Activated naive CD8-positive, alpha-beta T cell treated with anti-CD3 and anti-CD28 coated beads, Interleukin-2, amount 10 ng/mL, durations not matched to agents 7 days and 5 days (primary cell): ENCODE data around the gene TREX2. TPM values are rescaled to one million over a fixed set of nuclear protein-coding genes. Genes with fewer than 3 reads are reported as not detected.

Source experiments
- ATAC-seq: fragments of 150-1000 bp; cut with Tn5 transposase; one replicate; pipeline ENCODE4 v1.10.0; 2021; ENCODE audit warnings: low read depth, moderate library complexity
- POLR2A ChIA-PET: fragments of 350-600 bp; sonication (Branson Sonifier 250); formaldehyde crosslinking; loops from one replicate; lab custom pipeline; 2021; ENCODE audit warnings: antibody characterized with exemption; lab: Charles Lee
- DNase-seq: peaks from one replicate; pipeline ENCODE4 v3.0.0; 2021
- H3K27ac Mint-ChIP-seq: one replicate; pipeline ENCODE4 v1.8.0; 2022; ENCODE audit warnings: mild to moderate bottlenecking, mixed read lengths
- H3K27me3 Mint-ChIP-seq: one replicate; pipeline ENCODE4 v1.8.0; 2022; ENCODE audit warnings: mild to moderate bottlenecking, moderate library complexity, mixed read lengths
- H3K36me3 Mint-ChIP-seq: one replicate; pipeline ENCODE4 v1.8.0; 2021; ENCODE audit warnings: mild to moderate bottlenecking, mixed read lengths
- H3K4me1 Mint-ChIP-seq: one replicate; pipeline ENCODE4 v1.8.0; 2021; ENCODE audit warnings: mixed read lengths
- H3K4me3 Mint-ChIP-seq: one replicate; pipeline ENCODE4 v1.8.0; 2022; ENCODE audit warnings: mild to moderate bottlenecking, moderate library complexity, mixed read lengths
- H3K9me3 Mint-ChIP-seq: one replicate; pipeline ENCODE4 v1.8.0; 2021; ENCODE audit warnings: mixed read lengths
- total RNA-seq, 2 experiments: library from RNA; stranded (reverse); gene quantifications; one replicate each; pipeline ENCODE4 v1.2.3, GENCODE V29; 2021

The TREX2 gene
- total RNA-seq, 2 experiments from 2014 or later = 2.2 to 3.1 TPM

- Mint-ChIP-seq H3K9me3 (no peaks in the 10 kb centered on the region), H3K4me3 (no peak overlapping the region), H3K4me1 (no peaks in the 10 kb centered on the region), H3K36me3 (no peaks in the 10 kb centered on the region), H3K27ac (no peak overlapping the region), H3K27me3 (no peaks in the 10 kb centered on the region)
- DNase-seq (no peak), ATAC-seq (no peak)
- POLR2A ChIA-PET = no interaction called here
These were observed 11.4 kb upstream of the TREX2 start for GRCh38 chrX:153457136-153457825.

- DNase-seq (no peak), ATAC-seq (no peak)
- H3K4me3 Mint-ChIP-seq = no peak overlapping the region
- POLR2A ChIA-PET = no interaction called here
- no peak overlapping the region for H3K27ac Mint-ChIP-seq
- no peaks in the 10 kb centered on the region for H3K4me1 Mint-ChIP-seq
- H3K36me3 Mint-ChIP-seq = no peaks in the 10 kb centered on the region
- no peaks in the 10 kb centered on the region for H3K9me3 Mint-ChIP-seq
- H3K27me3 Mint-ChIP-seq = no peaks in the 10 kb centered on the region
These were observed 10.8 kb upstream of the TREX2 start for GRCh38 chrX:153456704-153457103.

GRCh38 chrX:153456161-153456560 lies 10.3 kb upstream of the TREX2 start:
- H3K4me1 Mint-ChIP-seq = no peaks in the 10 kb centered on the region
- no peaks in the 10 kb centered on the region for H3K36me3 Mint-ChIP-seq
- ATAC-seq = no peak
- no peaks in the 10 kb centered on the region for H3K9me3 Mint-ChIP-seq
- POLR2A ChIA-PET = no interaction called here
- H3K27me3 Mint-ChIP-seq = no peaks in the 10 kb centered on the region
- DNase-seq = no peak
- H3K27ac Mint-ChIP-seq = no peak overlapping the region
- no peak overlapping the region for H3K4me3 Mint-ChIP-seq

DNA sequence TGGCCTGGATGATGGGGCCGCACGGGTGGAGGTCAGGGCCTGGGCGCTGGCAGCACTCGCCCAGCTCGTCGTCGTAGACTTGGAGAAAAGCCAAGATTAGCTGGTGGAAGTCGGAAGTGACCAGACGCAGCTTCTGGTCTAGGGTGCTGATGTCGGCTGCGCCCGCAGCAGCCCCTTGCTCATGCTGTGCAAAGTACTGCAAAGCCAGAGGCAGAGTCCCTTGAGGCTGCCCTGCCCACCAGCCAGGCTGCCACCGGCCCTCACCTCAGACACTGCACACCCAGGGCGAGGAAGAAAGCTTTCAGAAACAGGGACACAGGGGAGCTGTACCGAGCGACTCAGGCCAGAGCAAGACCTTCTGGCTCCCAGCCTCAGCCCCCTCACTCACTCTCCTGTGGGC lies 9.7 kb upstream of the TREX2 start:
- H3K27me3 Mint-ChIP-seq = no peaks in the 10 kb centered on the region

GRCh38 chrX:153454901-153455550 lies 9.2 kb upstream of the TREX2 start:
- Mint-ChIP-seq H3K27me3 (no peaks in the 10 kb centered on the region), H3K27ac (no peak overlapping the region), H3K9me3 (no peaks in the 10 kb centered on the region), H3K4me1 (no peaks in the 10 kb centered on the region), H3K36me3 (no peaks in the 10 kb centered on the region), H3K4me3 (no peak overlapping the region)
- DNase-seq = no peak
- POLR2A ChIA-PET = no interaction called here
- no peak for ATAC-seq

More for the DNA sequence above, 9.7 kb upstream of the TREX2 start:
- H3K9me3 Mint-ChIP-seq = no peaks in the 10 kb centered on the region
- no peak overlapping the region for H3K4me3 Mint-ChIP-seq
- DNase-seq (no peak), ATAC-seq (no peak)
- no peaks in the 10 kb centered on the region for H3K36me3 Mint-ChIP-seq
- POLR2A ChIA-PET = no interaction called here
- H3K4me1 Mint-ChIP-seq = no peaks in the 10 kb centered on the region
- H3K27ac Mint-ChIP-seq = no peak overlapping the region

GRCh38 chrX:153450949-153451277 lies 5.1 kb upstream of the TREX2 start:
- no peak overlapping the region for H3K27ac Mint-ChIP-seq

DNA sequence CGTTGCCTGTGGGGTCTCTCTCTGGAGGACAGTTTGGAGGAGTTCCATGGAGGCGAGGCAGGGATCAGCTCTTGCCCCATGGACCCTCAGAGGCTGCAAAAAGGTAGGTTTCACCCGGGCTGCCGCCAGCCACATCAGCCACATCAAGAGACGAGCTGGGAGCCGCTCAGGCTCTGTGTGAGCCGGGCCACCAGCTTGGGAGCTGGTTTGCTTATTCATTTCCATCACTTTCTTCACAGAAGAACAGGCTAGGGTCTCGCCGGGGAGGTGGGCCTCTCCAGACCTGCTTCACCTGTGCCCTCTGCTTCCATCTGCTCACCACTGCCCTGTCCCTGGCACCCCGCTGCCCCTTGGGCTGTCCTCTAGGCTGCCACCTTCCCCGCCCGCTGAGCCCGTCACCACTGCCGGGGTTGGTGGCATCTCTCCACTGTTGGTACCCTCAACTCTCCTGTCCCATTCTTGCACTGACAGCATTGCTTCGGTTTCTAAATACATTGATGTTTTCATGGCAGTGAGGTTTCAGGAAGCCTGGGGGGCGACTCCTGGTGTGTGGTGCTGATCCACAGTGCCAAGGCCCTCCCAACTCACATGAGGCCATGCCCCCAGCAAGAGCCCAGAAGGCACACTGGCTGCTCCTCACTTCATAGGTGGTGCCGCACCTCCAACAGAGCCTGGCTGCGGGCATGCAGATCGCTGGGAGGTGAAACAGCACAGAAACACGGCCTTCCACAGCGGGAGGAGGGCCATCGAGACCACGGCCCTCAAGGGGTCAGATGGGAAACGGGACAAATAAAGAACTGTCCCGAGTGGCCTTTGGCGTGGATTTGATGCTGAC lies 4.5 kb upstream of the TREX2 start:
- no peaks in the 10 kb centered on the region for H3K36me3 Mint-ChIP-seq
- no peaks in the 10 kb centered on the region for H3K27me3 Mint-ChIP-seq
- DNase-seq (no peak), ATAC-seq (no peak)
- H3K4me1 Mint-ChIP-seq = no peaks in the 10 kb centered on the region
- POLR2A ChIA-PET = no interaction called here
- H3K9me3 Mint-ChIP-seq = no peaks in the 10 kb centered on the region
- no peak overlapping the region for H3K4me3 Mint-ChIP-seq
- H3K27ac Mint-ChIP-seq = no peak overlapping the region

More at GRCh38 chrX:153450949-153451277, 5.1 kb upstream of the TREX2 start:
- Mint-ChIP-seq H3K4me3 (no peak overlapping the region), H3K36me3 (no peaks in the 10 kb centered on the region), H3K9me3 (no peaks in the 10 kb centered on the region), H3K27me3 (no peaks in the 10 kb centered on the region), H3K4me1 (no peaks in the 10 kb centered on the region)
- POLR2A ChIA-PET = no interaction called here
- DNase-seq (no peak), ATAC-seq (no peak)

- H3K4me3 Mint-ChIP-seq = no peak overlapping the region
- DNase-seq (no peak), ATAC-seq (no peak)
- no peaks in the 10 kb centered on the region for H3K36me3 Mint-ChIP-seq
- H3K27ac Mint-ChIP-seq = no peak overlapping the region
- H3K4me1 Mint-ChIP-seq = no peaks in the 10 kb centered on the region
- no peaks in the 10 kb centered on the region for H3K9me3 Mint-ChIP-seq
- POLR2A ChIA-PET = no interaction called here
- H3K27me3 Mint-ChIP-seq = no peaks in the 10 kb centered on the region
These were observed 3.7 kb upstream of the TREX2 start for GRCh38 chrX:153449368-153450113.

DNA sequence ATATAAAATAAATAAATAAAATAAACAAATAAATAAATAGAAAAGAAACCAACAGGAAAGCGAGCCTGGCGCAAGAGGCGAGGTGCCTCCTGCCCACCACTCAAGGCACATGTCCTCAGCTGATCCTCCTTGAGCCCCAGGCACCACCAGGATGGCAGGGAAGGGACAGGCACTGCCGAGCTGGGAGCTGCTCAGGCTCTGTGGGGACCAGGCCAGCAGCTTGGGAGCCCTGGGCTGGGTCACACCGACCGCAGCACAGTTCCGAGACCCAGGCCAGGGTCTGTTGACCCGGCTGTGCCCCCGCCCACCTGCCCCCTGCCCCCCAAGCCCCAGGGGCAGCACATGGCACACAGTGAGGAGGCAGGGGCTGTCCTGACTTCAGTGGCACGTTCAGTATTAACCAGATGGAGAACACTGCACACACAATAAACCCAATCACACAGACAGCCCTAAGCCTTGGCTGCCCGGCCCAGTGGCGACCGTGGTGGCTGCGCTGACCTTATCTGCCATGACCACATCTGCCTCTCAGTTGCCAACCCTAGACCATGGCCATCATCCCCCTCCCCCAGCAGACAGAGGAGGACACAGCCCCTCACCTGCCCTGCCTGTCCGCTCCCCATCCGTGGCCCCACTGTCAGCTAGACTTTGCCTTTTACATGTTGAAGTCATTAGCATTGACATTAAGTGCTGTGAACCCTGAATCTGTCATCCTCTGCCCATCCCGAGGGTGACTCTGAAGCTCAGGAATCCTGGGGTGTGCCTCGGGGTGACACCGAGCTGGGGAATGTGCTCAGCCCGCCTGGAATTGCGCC lies 2.9 kb upstream of the TREX2 start:
- H3K27ac Mint-ChIP-seq = no peak overlapping the region
- no peak overlapping the region for H3K4me3 Mint-ChIP-seq
- no peak for ATAC-seq
- H3K27me3 Mint-ChIP-seq = no peaks in the 10 kb centered on the region
- POLR2A ChIA-PET = no interaction called here
- H3K4me1 Mint-ChIP-seq = no peaks in the 10 kb centered on the region
- DNase-seq = no peak
- H3K36me3 Mint-ChIP-seq = no peaks in the 10 kb centered on the region
- H3K9me3 Mint-ChIP-seq = no peaks in the 10 kb centered on the region

DNA sequence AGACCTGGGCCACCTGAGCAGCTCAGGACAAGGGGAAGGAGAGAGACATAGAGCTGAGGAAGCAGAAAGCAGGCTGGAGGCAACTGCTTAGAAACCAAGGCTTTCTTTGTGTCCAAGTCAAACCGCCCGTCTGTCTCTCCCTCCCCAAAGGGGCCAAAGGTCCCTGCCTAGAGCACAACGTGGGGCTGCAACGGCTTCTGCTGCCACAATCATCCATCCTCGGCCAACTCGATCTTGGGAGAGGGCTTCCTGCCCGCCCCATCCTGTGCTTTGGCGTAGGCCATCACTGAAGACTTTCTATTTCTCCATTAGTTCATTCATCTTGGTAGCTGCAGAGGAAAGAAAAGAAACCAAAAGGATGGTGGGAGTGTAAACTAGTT lies 1.7 kb upstream of the TREX2 start:
- no peak for DNase-seq
- POLR2A ChIA-PET = no interaction called here
- Mint-ChIP-seq H3K27me3 (no peaks in the 10 kb centered on the region), H3K27ac (peak overlapping the region; percentile 48), H3K4me3 (no peak overlapping the region), H3K36me3 (no peaks in the 10 kb centered on the region), H3K9me3 (no peaks in the 10 kb centered on the region), H3K4me1 (no peaks in the 10 kb centered on the region)
- ATAC-seq = no peak

- H3K4me1 Mint-ChIP-seq = no peaks in the 10 kb centered on the region
- no peak overlapping the region for H3K27ac Mint-ChIP-seq
- H3K4me3 Mint-ChIP-seq = no peak overlapping the region
- DNase-seq (no peak), ATAC-seq (no peak)
- no peaks in the 10 kb centered on the region for H3K9me3 Mint-ChIP-seq
- no peaks in the 10 kb centered on the region for H3K36me3 Mint-ChIP-seq
- POLR2A ChIA-PET = no interaction called here
- no peaks in the 10 kb centered on the region for H3K27me3 Mint-ChIP-seq
These were observed 1.2 kb upstream of the TREX2 start for GRCh38 chrX:153446950-153447580.

DNA sequence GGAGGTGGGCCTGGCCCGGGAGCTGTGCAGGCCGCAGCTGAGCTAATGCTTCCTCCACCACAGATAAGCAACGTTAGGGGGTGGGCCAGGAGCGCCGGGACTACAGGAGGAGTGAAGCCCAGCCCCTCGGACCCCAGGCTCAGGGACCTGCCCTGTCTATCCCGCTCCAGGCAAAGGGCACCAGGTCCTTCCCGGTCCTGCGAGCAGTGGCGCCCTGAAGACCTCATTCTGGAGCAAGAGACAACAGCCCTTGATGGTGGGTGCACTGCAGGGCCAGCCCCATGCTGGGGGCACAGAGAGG lies 730 bp upstream of the TREX2 start:
- H3K36me3 Mint-ChIP-seq = no peaks in the 10 kb centered on the region
- no peak for DNase-seq

More for the DNA sequence above, 730 bp upstream of the TREX2 start:
- POLR2A ChIA-PET = no interaction called here
- Mint-ChIP-seq H3K4me1 (no peaks in the 10 kb centered on the region), H3K9me3 (no peaks in the 10 kb centered on the region), H3K4me3 (no peak overlapping the region), H3K27me3 (no peaks in the 10 kb centered on the region), H3K27ac (no peak overlapping the region)
- ATAC-seq = no peak
